Measurements from ENCODE around the gene MAP4K4. TPM values are rescaled to one million over a fixed set of nuclear protein-coding genes. Genes with fewer than 3 reads are reported as not detected.
A peak's percentile ranks its signal among the peaks of the same experiment; 100 is the strongest.

MAP4K4 gene
- total and polyA plus RNA-seq, 2 of the 13 experiments (the other 11 are each of a cell fraction or from before 2014, with no cell fraction given): 105 to 264 TPM

GRCh38 chr2:101698844-101699754 is 1.6 kb downstream of the MAP4K4 start (continued):
- TF ChIP-seq CENPT (CRISPR knock-in tag; IDR thresholded peaks at IDR 0.05; ENCODE audit: low read depth) (no peak), BATF2 (CRISPR knock-in tag; IDR thresholded peaks at IDR 0.05) (no peak), ZEB1 (IDR thresholded peaks at IDR 0.05; ENCODE audit: insufficient replicate concordance, low read depth) (peak; percentile 16), ZNF33A (CRISPR knock-in tag; IDR thresholded peaks at IDR 0.05; ENCODE audit: borderline replicate concordance) (no peak), ELF4 (CRISPR knock-in tag; IDR thresholded peaks at IDR 0.05; ENCODE audit: borderline replicate concordance) (no peak), MIER3 (CRISPR knock-in tag; IDR thresholded peaks at IDR 0.05; ENCODE audit: borderline replicate concordance) (no peak), ZNF407 (CRISPR knock-in tag; IDR thresholded peaks at IDR 0.05; ENCODE audit: not compliant biosample characterization) (no peak), ZNF224 (CRISPR knock-in tag; IDR thresholded peaks at IDR 0.05) (no peak), SP1 (IDR thresholded peaks at IDR 0.05) (no peak), SP1 (CRISPR knock-in tag; IDR thresholded peaks at IDR 0.05) (no peak), HNF1B (CRISPR knock-in tag; IDR thresholded peaks at IDR 0.05) (no peak; the same call in 1 of the 2 replicates), MXD4 (CRISPR knock-in tag; IDR thresholded peaks at IDR 0.05) (no peak), SIN3A (IDR thresholded peaks at IDR 0.05; ENCODE audit: borderline replicate concordance, low read depth, low read length) (0 out of 2 replicates have a peak, but pooled peaks have one; percentile 8), PHF8 (CRISPR knock-in tag; IDR thresholded peaks at IDR 0.05) (peak; percentile 31; the same call in 1 of the 2 replicates), ZNF546 (CRISPR knock-in tag; conservative IDR thresholded peaks at IDR 0.05) (no peak)
